Neural cell (in vitro differentiated cells): ENCODE results near the gene ACTA2. TPM values are rescaled to one million over a fixed set of nuclear protein-coding genes. Genes with fewer than 3 reads are reported as not detected.

Experiments
- H2AFZ ChIP-seq: fragments of 200-600, 300-800 bp; sonication (generic), shearing (Covaris generic); 2 replicates; pipeline ENCODE4 v1.6.0; 2014; ENCODE audit warnings: low read depth, mild to moderate bottlenecking, antibody characterized with exemption, low read length, moderate library complexity
- H3F3A ChIP-seq: fragments of 200-600 bp; shearing (Covaris generic); 2 replicates; pipeline ENCODE4 v1.6.1; 2016; ENCODE audit warnings: mild to moderate bottlenecking, moderate library complexity, mixed read lengths, antibody characterized with exemption, low read length; ENCODE audit not compliant: insufficient read depth, poor library complexity, severe bottlenecking
- H3K27ac ChIP-seq: fragments of 200-600, 300-800 bp; sonication (generic), shearing (Covaris generic); 2 replicates; pipeline ENCODE4 v1.5.1; 2014; ENCODE audit warnings: mild to moderate bottlenecking, low read length, moderate library complexity
- H3K27me3 ChIP-seq: fragments of 300-800, 200-600 bp; sonication (generic), shearing (Covaris generic); 2 replicates; pipeline ENCODE4 v1.6.0; 2014; ENCODE audit warnings: mild to moderate bottlenecking, low read depth, low read length, moderate library complexity; ENCODE audit not compliant: insufficient read depth
- H3K36me3 ChIP-seq: fragments of 300-800, 200-600 bp; sonication (generic), shearing (Covaris generic); 2 replicates; pipeline ENCODE4 v1.5.1; 2014; ENCODE audit warnings: mild to moderate bottlenecking, antibody characterized with exemption, low read length, moderate library complexity; ENCODE audit not compliant: insufficient read depth
- H3K4me2 ChIP-seq: fragments of 300-800, 200-600 bp; sonication (generic), shearing (Covaris generic); 2 replicates; pipeline ENCODE4 v1.6.0; 2014; ENCODE audit warnings: mild to moderate bottlenecking, low read length
- H3K4me3 ChIP-seq: fragments of 300-800, 200-600 bp; sonication (generic), shearing (Covaris generic); 2 replicates; pipeline ENCODE4 v1.5.1; 2014; ENCODE audit warnings: mild to moderate bottlenecking, low read length, moderate library complexity
- H3K79me2 ChIP-seq: fragments of 200-600 bp; shearing (Covaris generic); replicated peaks from 2 replicates; pipeline ENCODE4 v1.6.0; 2014; ENCODE audit warnings: mild to moderate bottlenecking, low read length, moderate library complexity; ENCODE audit not compliant: insufficient read depth
- H3K9ac ChIP-seq: fragments of 300-800, 200-600 bp; sonication (generic), shearing (Covaris generic); 2 replicates; pipeline ENCODE4 v1.6.1; 2016; ENCODE audit warnings: mild to moderate bottlenecking, low read length, mixed read lengths
- H3K9me2 ChIP-seq: fragments of 200-600 bp; shearing (Covaris generic); 2 replicates; pipeline ENCODE4 v1.6.1; 2016; ENCODE audit warnings: mild to moderate bottlenecking, low read length, mixed read lengths; ENCODE audit not compliant: insufficient read depth
- H3K9me3 ChIP-seq: fragments of 200-600, 300-800 bp; sonication (generic), shearing (Covaris generic); 2 replicates; pipeline ENCODE4 v1.6.1; 2016; ENCODE audit warnings: mild to moderate bottlenecking, mixed run types, low read length, moderate library complexity, mixed read lengths
- H4K20me1 ChIP-seq: fragments of 200-600 bp; shearing (Covaris generic); 2 replicates; pipeline ENCODE4 v1.6.1; 2016; ENCODE audit warnings: mild to moderate bottlenecking, mixed run types; ENCODE audit not compliant: insufficient read depth
- EP300 ChIP-seq: fragments of 450-650 bp; conservative IDR thresholded peaks from 2 replicates; pipeline ENCODE4 v1.6.1; 2014; ENCODE audit warnings: antibody characterized with exemption, mild to moderate bottlenecking, moderate library complexity; ENCODE audit not compliant: poor library complexity, severe bottlenecking
- EZH2 ChIP-seq: fragments of 200-600, 300-800 bp; shearing (Covaris generic), sonication (generic); IDR thresholded peaks from 2 replicates; pipeline ENCODE4 v1.6.1; 2014; ENCODE audit warnings: antibody characterized with exemption, low read length, borderline replicate concordance, mild to moderate bottlenecking; ENCODE audit not compliant: insufficient read depth, poor library complexity, severe bottlenecking
- MXI1 ChIP-seq: fragments of 450-650 bp; conservative IDR thresholded peaks from 2 replicates; pipeline ENCODE4 v1.6.1; 2014; ENCODE audit warnings: antibody characterized with exemption, mild to moderate bottlenecking; ENCODE audit not compliant: poor library complexity, severe bottlenecking
- POLR2AphosphoS5 ChIP-seq: IDR thresholded peaks from 2 replicates; pipeline ENCODE4 v1.6.1; 2012
- RAD21 ChIP-seq: fragments of 450-650 bp; conservative IDR thresholded peaks from 2 replicates; pipeline ENCODE4 v1.6.1; 2014; ENCODE audit warnings: antibody characterized with exemption, mild to moderate bottlenecking, moderate library complexity
- SMC3 ChIP-seq: fragments of 450-650 bp; conservative IDR thresholded peaks from 2 replicates; pipeline ENCODE4 v1.6.1; 2014; ENCODE audit warnings: antibody characterized with exemption, mild to moderate bottlenecking, moderate library complexity; ENCODE audit not compliant: poor library complexity
- TAF1 ChIP-seq: IDR thresholded peaks from 2 replicates; pipeline ENCODE4 v1.6.1; 2012; ENCODE audit warnings: low read depth
- polyA plus RNA-seq: library from polyadenylated mRNA; depleted of rRNA; stranded (reverse); fragments of >200 nt; gene quantifications from 2 replicates; pipeline ENCODE4 v1.2.3, GENCODE V29; 2014
- TF ChIP-seq, protein P1 (sequence below): fragments of 450-650 bp; IDR thresholded peaks from 2 replicates; pipeline ENCODE4 v1.5.1; 2014; ENCODE audit warnings: antibody characterized with exemption, mild to moderate bottlenecking, moderate library complexity; ENCODE audit not compliant: poor library complexity, severe bottlenecking
- TF ChIP-seq, protein P2 (sequence below): IDR thresholded peaks from 2 replicates; pipeline ENCODE4 v1.6.1; 2012; ENCODE audit warnings: borderline replicate concordance

ACTA2 gene
- polyA plus RNA-seq, 1 donor from 2014 or later = 0.53 TPM

DNA sequence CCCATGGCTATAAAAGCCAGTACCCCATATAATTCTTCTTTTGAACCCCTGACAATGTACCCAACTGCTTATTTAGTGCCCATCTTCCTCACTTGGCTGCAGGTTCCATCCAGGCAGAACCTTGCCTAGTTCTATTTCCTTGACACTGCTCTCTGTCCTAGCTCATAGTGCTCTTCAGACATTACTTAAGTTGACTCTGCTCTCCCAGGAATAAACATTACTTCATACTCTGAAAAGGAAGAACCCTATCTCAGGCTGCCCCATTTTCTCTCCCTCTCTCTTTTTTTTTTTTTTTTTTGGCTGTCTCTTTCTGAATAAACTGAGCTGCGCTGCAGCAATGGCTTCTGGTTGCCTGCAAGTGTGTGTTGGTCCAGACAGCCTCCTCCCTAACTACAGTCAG is 21.0 kb downstream of the ACTA2 start:
- Histone ChIP-seq H3K4me2 (no peak overlapping the region), H3K27ac (no peak overlapping the region), H3K9me2 (no peaks in the 10 kb centered on the region), H3K9me3 (no peaks in the 10 kb centered on the region), H3K79me2 (no peaks in the 10 kb centered on the region), H3F3A (no peaks in the 10 kb centered on the region), H3K36me3 (no peaks in the 10 kb centered on the region), H3K4me3 (no peak overlapping the region), H3K27me3 (no peaks in the 10 kb centered on the region), H4K20me1 (no peaks in the 10 kb centered on the region), H3K9ac (no peak overlapping the region), H2AFZ (no peak overlapping the region)
- no peak for TF ChIP-seq TAF1
- TF ChIP-seq MXI1 = no peak
- TF ChIP-seq, protein P1, sequence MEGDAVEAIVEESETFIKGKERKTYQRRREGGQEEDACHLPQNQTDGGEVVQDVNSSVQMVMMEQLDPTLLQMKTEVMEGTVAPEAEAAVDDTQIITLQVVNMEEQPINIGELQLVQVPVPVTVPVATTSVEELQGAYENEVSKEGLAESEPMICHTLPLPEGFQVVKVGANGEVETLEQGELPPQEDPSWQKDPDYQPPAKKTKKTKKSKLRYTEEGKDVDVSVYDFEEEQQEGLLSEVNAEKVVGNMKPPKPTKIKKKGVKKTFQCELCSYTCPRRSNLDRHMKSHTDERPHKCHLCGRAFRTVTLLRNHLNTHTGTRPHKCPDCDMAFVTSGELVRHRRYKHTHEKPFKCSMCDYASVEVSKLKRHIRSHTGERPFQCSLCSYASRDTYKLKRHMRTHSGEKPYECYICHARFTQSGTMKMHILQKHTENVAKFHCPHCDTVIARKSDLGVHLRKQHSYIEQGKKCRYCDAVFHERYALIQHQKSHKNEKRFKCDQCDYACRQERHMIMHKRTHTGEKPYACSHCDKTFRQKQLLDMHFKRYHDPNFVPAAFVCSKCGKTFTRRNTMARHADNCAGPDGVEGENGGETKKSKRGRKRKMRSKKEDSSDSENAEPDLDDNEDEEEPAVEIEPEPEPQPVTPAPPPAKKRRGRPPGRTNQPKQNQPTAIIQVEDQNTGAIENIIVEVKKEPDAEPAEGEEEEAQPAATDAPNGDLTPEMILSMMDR = no peak
- TF ChIP-seq SMC3 = no peak
- TF ChIP-seq EZH2 = no peak
- TF ChIP-seq, protein P2, sequence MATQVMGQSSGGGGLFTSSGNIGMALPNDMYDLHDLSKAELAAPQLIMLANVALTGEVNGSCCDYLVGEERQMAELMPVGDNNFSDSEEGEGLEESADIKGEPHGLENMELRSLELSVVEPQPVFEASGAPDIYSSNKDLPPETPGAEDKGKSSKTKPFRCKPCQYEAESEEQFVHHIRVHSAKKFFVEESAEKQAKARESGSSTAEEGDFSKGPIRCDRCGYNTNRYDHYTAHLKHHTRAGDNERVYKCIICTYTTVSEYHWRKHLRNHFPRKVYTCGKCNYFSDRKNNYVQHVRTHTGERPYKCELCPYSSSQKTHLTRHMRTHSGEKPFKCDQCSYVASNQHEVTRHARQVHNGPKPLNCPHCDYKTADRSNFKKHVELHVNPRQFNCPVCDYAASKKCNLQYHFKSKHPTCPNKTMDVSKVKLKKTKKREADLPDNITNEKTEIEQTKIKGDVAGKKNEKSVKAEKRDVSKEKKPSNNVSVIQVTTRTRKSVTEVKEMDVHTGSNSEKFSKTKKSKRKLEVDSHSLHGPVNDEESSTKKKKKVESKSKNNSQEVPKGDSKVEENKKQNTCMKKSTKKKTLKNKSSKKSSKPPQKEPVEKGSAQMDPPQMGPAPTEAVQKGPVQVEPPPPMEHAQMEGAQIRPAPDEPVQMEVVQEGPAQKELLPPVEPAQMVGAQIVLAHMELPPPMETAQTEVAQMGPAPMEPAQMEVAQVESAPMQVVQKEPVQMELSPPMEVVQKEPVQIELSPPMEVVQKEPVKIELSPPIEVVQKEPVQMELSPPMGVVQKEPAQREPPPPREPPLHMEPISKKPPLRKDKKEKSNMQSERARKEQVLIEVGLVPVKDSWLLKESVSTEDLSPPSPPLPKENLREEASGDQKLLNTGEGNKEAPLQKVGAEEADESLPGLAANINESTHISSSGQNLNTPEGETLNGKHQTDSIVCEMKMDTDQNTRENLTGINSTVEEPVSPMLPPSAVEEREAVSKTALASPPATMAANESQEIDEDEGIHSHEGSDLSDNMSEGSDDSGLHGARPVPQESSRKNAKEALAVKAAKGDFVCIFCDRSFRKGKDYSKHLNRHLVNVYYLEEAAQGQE = no peak
- TF ChIP-seq EP300 = no peak
- no peak for TF ChIP-seq RAD21
- no peak for TF ChIP-seq POLR2AphosphoS5

DNA sequence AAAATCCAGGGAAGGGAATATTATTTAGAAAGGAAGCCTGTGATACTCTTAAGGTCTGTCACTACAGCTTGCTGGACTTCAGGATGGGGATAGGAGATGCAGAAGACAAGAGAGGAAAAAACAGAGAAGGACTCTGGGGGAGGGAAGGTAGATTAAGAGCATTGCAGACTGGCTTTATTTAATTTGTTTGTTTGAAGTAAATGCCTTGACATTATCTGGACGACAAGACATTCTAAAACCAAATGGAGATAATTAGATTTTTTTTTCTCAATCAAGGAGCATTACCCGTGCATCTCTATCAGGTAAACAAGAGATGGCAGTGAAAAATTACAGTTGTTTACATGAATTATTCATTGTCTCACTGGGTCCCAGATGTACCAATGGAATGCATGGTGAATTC is 24.3 kb downstream of the ACTA2 start:
- Histone ChIP-seq H3F3A (no peaks in the 10 kb centered on the region), H3K4me2 (no peak overlapping the region), H3K36me3 (no peaks in the 10 kb centered on the region), H3K9ac (no peak overlapping the region), H3K27ac (no peak overlapping the region), H4K20me1 (no peaks in the 10 kb centered on the region), H3K27me3 (no peaks in the 10 kb centered on the region), H2AFZ (no peak overlapping the region), H3K9me2 (no peaks in the 10 kb centered on the region), H3K79me2 (no peaks in the 10 kb centered on the region), H3K4me3 (no peak overlapping the region), H3K9me3 (no peaks in the 10 kb centered on the region)
- no peak for TF ChIP-seq TAF1
- no peak for TF ChIP-seq EZH2

GRCh38 chr10:88927416-88927690 is 25.2 kb downstream of the ACTA2 start:
- H4K20me1 ChIP-seq = no peaks in the 10 kb centered on the region
- H3K4me3 ChIP-seq = no peak overlapping the region
- no peak for TF ChIP-seq MXI1
- TF ChIP-seq, protein P2 = no peak
- TF ChIP-seq POLR2AphosphoS5 = no peak
- TF ChIP-seq RAD21 = no peak
- no peak for TF ChIP-seq EZH2
- TF ChIP-seq TAF1 = no peak
- no peak for TF ChIP-seq EP300
- no peak for TF ChIP-seq SMC3
- TF ChIP-seq, protein P1 = no peak
- no peaks in the 10 kb centered on the region for H3K36me3 ChIP-seq
- H3K27ac ChIP-seq = no peak overlapping the region
- H3K9me3 ChIP-seq = no peaks in the 10 kb centered on the region
- no peaks in the 10 kb centered on the region for H3K79me2 ChIP-seq
- no peak overlapping the region for H2AFZ ChIP-seq
- no peaks in the 10 kb centered on the region for H3K9me2 ChIP-seq
- H3F3A ChIP-seq = no peaks in the 10 kb centered on the region
- no peaks in the 10 kb centered on the region for H3K27me3 ChIP-seq
- H3K9ac ChIP-seq = no peak overlapping the region
- H3K4me2 ChIP-seq = no peak overlapping the region
